ENCODE results near the gene ARSB. TPM values are rescaled to one million over a fixed set of nuclear protein-coding genes. Genes with fewer than 3 reads are reported as not detected.

ARSB gene
- polyA plus RNA-seq, 4 donors, result 0.54 to 17.9 (median 1.9) TPM

DNA sequence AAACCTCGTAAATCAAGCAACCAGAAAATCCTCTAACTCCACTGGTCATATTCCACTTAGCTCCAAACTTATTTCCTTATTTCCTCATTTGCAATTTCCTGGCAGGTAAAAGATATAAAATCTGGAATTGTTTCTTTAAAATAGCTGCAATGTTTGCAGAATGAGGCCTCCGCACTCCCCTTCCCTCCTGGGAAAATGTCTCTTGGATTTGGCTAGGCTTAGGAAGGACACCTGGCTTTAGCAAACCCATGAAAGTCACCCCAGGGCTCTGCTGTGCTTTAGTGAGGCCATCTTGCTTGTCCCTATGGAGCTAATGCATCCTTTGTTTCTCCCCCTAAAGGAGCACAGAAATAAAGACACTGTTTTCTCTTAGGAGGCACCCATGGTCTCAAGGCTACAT, 10.5 kb downstream of the ARSB start:
- DNase-seq (peak in 1 of 2 donors; percentile 28), FAIRE-seq (no peak)
- peak overlapping the region in 1 of 3 donors; percentile 26 for H3K27ac ChIP-seq (ENCODE audit: low read depth in 1 of 3, low read length in 2 of 3)
- WGBS, 3 donors, result 66 to 76% (median 67%) methylated on average over 2 of the region's 2 CpGs
- no peaks in the 10 kb centered on the region for H3K36me3 ChIP-seq (ENCODE audit: control insufficient read depth in 3 of 3, insufficient read depth in 2 of 3, low read depth in 1 of 3, low read length in 3 of 3)
- no peak overlapping the region for H3K4me3 ChIP-seq (ENCODE audit: low read depth in 1 of 3, low read length in 3 of 3)
- H3K27me3 ChIP-seq (ENCODE audit: control insufficient read depth in 3 of 3, insufficient read depth in 3 of 3, low read length in 3 of 3), result no peaks in the 10 kb centered on the region
- H3K9me3 ChIP-seq (ENCODE audit: control insufficient read depth in 2 of 2, insufficient read depth in 1 of 2, low read depth in 1 of 2, low read length in 1 of 2), result no peaks in the 10 kb centered on the region
- H3K4me1 ChIP-seq (ENCODE audit: control insufficient read depth in 3 of 3, insufficient read depth in 2 of 3, low read depth in 1 of 3, low read length in 2 of 3), result peaks cover 0 to 27% (median 8%) of the 10 kb centered on the region in 3 donors

DNA sequence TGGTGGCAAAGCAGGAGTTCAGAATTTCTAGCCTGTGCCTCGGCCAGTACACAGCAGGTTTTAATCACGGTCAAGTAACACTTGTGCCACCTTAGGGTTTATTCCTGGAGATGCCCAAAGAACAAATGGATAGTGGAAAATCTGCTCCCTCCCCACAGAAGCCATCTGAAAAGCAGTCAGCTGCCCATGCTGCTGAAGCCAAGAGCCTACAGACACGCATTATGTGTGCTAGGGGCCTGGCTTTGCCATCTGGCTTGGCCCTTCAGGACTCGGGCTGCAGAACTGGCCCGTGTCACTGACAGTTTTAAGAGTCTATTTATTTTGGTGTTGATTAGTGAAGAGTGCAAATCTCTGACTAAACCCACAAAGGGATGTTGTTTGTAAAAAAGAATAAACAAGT, 11.1 kb downstream of the ARSB start:
- DNase-seq (no peak), FAIRE-seq (no peak)
- Histone ChIP-seq H3K4me3 (ENCODE audit: low read depth in 1 of 3, low read length in 3 of 3) (no peak overlapping the region), H3K9me3 (ENCODE audit: control insufficient read depth in 2 of 2, insufficient read depth in 1 of 2, low read depth in 1 of 2, low read length in 1 of 2) (no peaks in the 10 kb centered on the region), H3K36me3 (ENCODE audit: control insufficient read depth in 3 of 3, insufficient read depth in 2 of 3, low read depth in 1 of 3, low read length in 3 of 3) (no peaks in the 10 kb centered on the region), H3K4me1 (ENCODE audit: control insufficient read depth in 3 of 3, insufficient read depth in 2 of 3, low read depth in 1 of 3, low read length in 2 of 3) (peaks cover 0 to 24% (median 8%) of the 10 kb centered on the region in 3 donors), H3K27ac (ENCODE audit: low read depth in 1 of 3, low read length in 2 of 3) (no peak overlapping the region), H3K27me3 (ENCODE audit: control insufficient read depth in 3 of 3, insufficient read depth in 3 of 3, low read length in 3 of 3) (no peaks in the 10 kb centered on the region)
- WGBS, 3 donors, result 80 to 90% (median 83%) methylated on average over 5 of the region's 5 CpGs

GRCh38 chr5:78972654-78973428, 12.3 kb downstream of the ARSB start:
- DNase-seq (peak in 1 of 2 donors; percentile 32), FAIRE-seq (no peak)
- Histone ChIP-seq H3K4me1 (ENCODE audit: control insufficient read depth in 3 of 3, insufficient read depth in 2 of 3, low read depth in 1 of 3, low read length in 2 of 3) (peaks cover 0 to 24% (median 8%) of the 10 kb centered on the region in 3 donors), H3K9me3 (ENCODE audit: control insufficient read depth in 2 of 2, insufficient read depth in 1 of 2, low read depth in 1 of 2, low read length in 1 of 2) (no peaks in the 10 kb centered on the region), H3K4me3 (ENCODE audit: low read depth in 1 of 3, low read length in 3 of 3) (no peak overlapping the region), H3K27ac (ENCODE audit: low read depth in 1 of 3, low read length in 2 of 3) (peak overlapping the region in 2 of 3 donors; percentile 42), H3K36me3 (ENCODE audit: control insufficient read depth in 3 of 3, insufficient read depth in 2 of 3, low read depth in 1 of 3, low read length in 3 of 3) (peaks cover 0 to 2% (median 0%) of the 10 kb centered on the region in 3 donors), H3K27me3 (ENCODE audit: control insufficient read depth in 3 of 3, insufficient read depth in 3 of 3, low read length in 3 of 3) (no peaks in the 10 kb centered on the region)
- WGBS, 3 donors, result 18 to 37% (median 27%) methylated on average over 7 of the region's 7 CpGs

GRCh38 chr5:78971998-78972397, 13.1 kb downstream of the ARSB start:
- WGBS, 3 donors, result 19 to 41% (median 30%) methylated on average over 2 of the region's 2 CpGs
- Histone ChIP-seq H3K4me3 (ENCODE audit: low read depth in 1 of 3, low read length in 3 of 3) (no peak overlapping the region), H3K4me1 (ENCODE audit: control insufficient read depth in 3 of 3, insufficient read depth in 2 of 3, low read depth in 1 of 3, low read length in 2 of 3) (peaks cover 0 to 24% (median 8%) of the 10 kb centered on the region in 3 donors), H3K9me3 (ENCODE audit: control insufficient read depth in 2 of 2, insufficient read depth in 1 of 2, low read depth in 1 of 2, low read length in 1 of 2) (no peaks in the 10 kb centered on the region), H3K36me3 (ENCODE audit: control insufficient read depth in 3 of 3, insufficient read depth in 2 of 3, low read depth in 1 of 3, low read length in 3 of 3) (peaks cover 0 to 2% (median 0%) of the 10 kb centered on the region in 3 donors), H3K27me3 (ENCODE audit: control insufficient read depth in 3 of 3, insufficient read depth in 3 of 3, low read length in 3 of 3) (no peaks in the 10 kb centered on the region), H3K27ac (ENCODE audit: low read depth in 1 of 3, low read length in 2 of 3) (peak overlapping the region in 1 of 3 donors; percentile 42)
- DNase-seq (peak; percentile 46 to 50), FAIRE-seq (no peak)

GRCh38 chr5:78968781-78969180, 16.3 kb downstream of the ARSB start:
- FAIRE-seq, result no peak
- no peak overlapping the region for H3K27ac ChIP-seq (ENCODE audit: low read depth in 1 of 3, low read length in 2 of 3)

DNA sequence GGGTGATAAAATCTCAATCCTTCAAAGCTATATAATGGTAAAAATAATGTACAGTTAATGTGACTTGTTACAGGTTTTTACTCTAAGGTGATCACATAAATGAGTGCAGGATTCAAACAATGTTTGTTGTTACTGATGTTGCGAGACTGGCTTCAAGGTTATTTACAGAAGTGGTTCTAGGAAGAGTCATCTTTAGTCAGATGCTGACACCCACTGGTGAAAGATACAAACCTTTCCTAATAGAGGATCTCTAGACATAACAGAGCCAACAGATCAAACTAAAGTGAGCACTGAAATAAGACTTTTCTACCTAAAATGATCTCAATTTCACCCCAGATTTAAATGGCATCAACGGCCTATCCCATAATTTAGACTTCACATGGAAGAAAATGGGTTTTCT, 20.2 kb downstream of the ARSB start:
- DNase-seq, result peak; percentile 58 to 63
- no peaks in the 10 kb centered on the region for H3K9me3 ChIP-seq (ENCODE audit: control insufficient read depth in 2 of 2, insufficient read depth in 1 of 2, low read depth in 1 of 2, low read length in 1 of 2)
- H3K36me3 ChIP-seq (ENCODE audit: control insufficient read depth in 3 of 3, insufficient read depth in 2 of 3, low read depth in 1 of 3, low read length in 3 of 3), result peaks cover 0 to 4% (median 2%) of the 10 kb centered on the region in 3 donors
- H3K4me1 ChIP-seq (ENCODE audit: control insufficient read depth in 3 of 3, insufficient read depth in 2 of 3, low read depth in 1 of 3, low read length in 2 of 3), result no peaks in the 10 kb centered on the region
- H3K27ac ChIP-seq (ENCODE audit: low read depth in 1 of 3, low read length in 2 of 3), result no peak overlapping the region
- WGBS, 3 donors, result 60 to 70% (median 67%) methylated on average over 2 of the region's 2 CpGs
- H3K27me3 ChIP-seq (ENCODE audit: control insufficient read depth in 3 of 3, insufficient read depth in 3 of 3, low read length in 3 of 3), result no peaks in the 10 kb centered on the region
- no peak overlapping the region for H3K4me3 ChIP-seq (ENCODE audit: low read depth in 1 of 3, low read length in 3 of 3)
- no peak for FAIRE-seq

More at GRCh38 chr5:78968781-78969180, 16.3 kb downstream of the ARSB start:
- H3K27me3 ChIP-seq (ENCODE audit: control insufficient read depth in 3 of 3, insufficient read depth in 3 of 3, low read length in 3 of 3), result no peaks in the 10 kb centered on the region
- no peak overlapping the region for H3K4me3 ChIP-seq (ENCODE audit: low read depth in 1 of 3, low read length in 3 of 3)
- 83 to 92% (median 84%) methylated on average over 5 of the region's 5 CpGs for WGBS, 3 donors
- H3K4me1 ChIP-seq (ENCODE audit: control insufficient read depth in 3 of 3, insufficient read depth in 2 of 3, low read depth in 1 of 3, low read length in 2 of 3), result peaks cover 0 to 8% (median 8%) of the 10 kb centered on the region in 3 donors
- peak in 1 of 2 donors; percentile 16 for DNase-seq
- H3K36me3 ChIP-seq (ENCODE audit: control insufficient read depth in 3 of 3, insufficient read depth in 2 of 3, low read depth in 1 of 3, low read length in 3 of 3), result peaks cover 0 to 2% (median 2%) of the 10 kb centered on the region in 3 donors
- H3K9me3 ChIP-seq (ENCODE audit: control insufficient read depth in 2 of 2, insufficient read depth in 1 of 2, low read depth in 1 of 2, low read length in 1 of 2), result no peaks in the 10 kb centered on the region

DNA sequence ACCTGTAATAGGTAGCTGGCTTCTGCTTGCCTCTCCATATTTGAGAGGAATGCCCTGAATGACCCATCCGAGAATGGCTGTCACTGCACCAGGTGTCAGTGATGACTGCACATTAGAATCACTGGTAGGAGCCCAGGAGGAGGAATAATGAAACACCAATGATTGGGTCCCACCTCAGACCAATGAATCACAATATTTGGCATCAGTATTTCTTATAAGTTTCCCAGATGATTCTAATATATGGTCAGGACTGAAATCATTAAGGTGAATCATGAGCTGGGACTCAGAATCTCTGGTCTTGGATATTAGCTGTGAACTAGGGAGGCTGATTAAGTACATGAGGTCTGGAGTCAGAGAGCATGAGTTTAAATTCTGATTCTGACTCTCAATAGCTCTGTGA, 23.4 kb downstream of the ARSB start:
- Histone ChIP-seq H3K36me3 (ENCODE audit: control insufficient read depth in 3 of 3, insufficient read depth in 2 of 3, low read depth in 1 of 3, low read length in 3 of 3) (peaks cover 0 to 2% (median 0%) of the 10 kb centered on the region in 3 donors), H3K4me1 (ENCODE audit: control insufficient read depth in 3 of 3, insufficient read depth in 2 of 3, low read depth in 1 of 3, low read length in 2 of 3) (no peaks in the 10 kb centered on the region), H3K4me3 (ENCODE audit: low read depth in 1 of 3, low read length in 3 of 3) (no peak overlapping the region), H3K27me3 (ENCODE audit: control insufficient read depth in 3 of 3, insufficient read depth in 3 of 3, low read length in 3 of 3) (no peaks in the 10 kb centered on the region), H3K9me3 (ENCODE audit: control insufficient read depth in 2 of 2, insufficient read depth in 1 of 2, low read depth in 1 of 2, low read length in 1 of 2) (no peaks in the 10 kb centered on the region), H3K27ac (ENCODE audit: low read depth in 1 of 3, low read length in 2 of 3) (no peak overlapping the region)
- DNase-seq (no peak), FAIRE-seq (no peak)
- 77 to 100% (median 95%) methylated on average over 1 of the region's 1 CpG for WGBS, 3 donors

- Histone ChIP-seq H3K36me3 (ENCODE audit: control insufficient read depth in 3 of 3, insufficient read depth in 2 of 3, low read depth in 1 of 3, low read length in 3 of 3) (peaks cover 0 to 2% (median 0%) of the 10 kb centered on the region in 3 donors), H3K4me3 (ENCODE audit: low read depth in 1 of 3, low read length in 3 of 3) (no peak overlapping the region), H3K27me3 (ENCODE audit: control insufficient read depth in 3 of 3, insufficient read depth in 3 of 3, low read length in 3 of 3) (no peaks in the 10 kb centered on the region), H3K27ac (ENCODE audit: low read depth in 1 of 3, low read length in 2 of 3) (no peak overlapping the region), H3K9me3 (ENCODE audit: control insufficient read depth in 2 of 2, insufficient read depth in 1 of 2, low read depth in 1 of 2, low read length in 1 of 2) (no peaks in the 10 kb centered on the region), H3K4me1 (ENCODE audit: control insufficient read depth in 3 of 3, insufficient read depth in 2 of 3, low read depth in 1 of 3, low read length in 2 of 3) (no peaks in the 10 kb centered on the region)
- FAIRE-seq (no peak), DNase-seq (no peak)
- WGBS, 3 donors, result 75 to 89% (median 80%) methylated on average over 1 of the region's 1 CpG
Observed at GRCh38 chr5:78959767-78960166, 25.3 kb downstream of the ARSB start.

All from small intestine (tissue), 7 donors.